HG03439 (cell line): Measurements from ENCODE around the gene RNASEH1.
"Not testable (repeated sequence)": the region's sequence is repeated elsewhere in the genome, so short reads cannot be mapped to it uniquely, and the experiment has no call there.

Experiments
- ATAC-seq: cut with Tn5 transposase; IDR thresholded peaks from one replicate; pipeline ENCODE4 v1.9.1; 2021; ENCODE audit warnings: mild to moderate bottlenecking, moderate library complexity; ENCODE audit not compliant: unreplicated experiment

The RNASEH1 gene

GRCh38 chr2:3522961-3523421, 35.1 kb downstream of the RNASEH1 start:
- no peak for ATAC-seq

GRCh38 chr2:3520591-3520990, 37.5 kb downstream of the RNASEH1 start:
- no peak for ATAC-seq

DNA sequence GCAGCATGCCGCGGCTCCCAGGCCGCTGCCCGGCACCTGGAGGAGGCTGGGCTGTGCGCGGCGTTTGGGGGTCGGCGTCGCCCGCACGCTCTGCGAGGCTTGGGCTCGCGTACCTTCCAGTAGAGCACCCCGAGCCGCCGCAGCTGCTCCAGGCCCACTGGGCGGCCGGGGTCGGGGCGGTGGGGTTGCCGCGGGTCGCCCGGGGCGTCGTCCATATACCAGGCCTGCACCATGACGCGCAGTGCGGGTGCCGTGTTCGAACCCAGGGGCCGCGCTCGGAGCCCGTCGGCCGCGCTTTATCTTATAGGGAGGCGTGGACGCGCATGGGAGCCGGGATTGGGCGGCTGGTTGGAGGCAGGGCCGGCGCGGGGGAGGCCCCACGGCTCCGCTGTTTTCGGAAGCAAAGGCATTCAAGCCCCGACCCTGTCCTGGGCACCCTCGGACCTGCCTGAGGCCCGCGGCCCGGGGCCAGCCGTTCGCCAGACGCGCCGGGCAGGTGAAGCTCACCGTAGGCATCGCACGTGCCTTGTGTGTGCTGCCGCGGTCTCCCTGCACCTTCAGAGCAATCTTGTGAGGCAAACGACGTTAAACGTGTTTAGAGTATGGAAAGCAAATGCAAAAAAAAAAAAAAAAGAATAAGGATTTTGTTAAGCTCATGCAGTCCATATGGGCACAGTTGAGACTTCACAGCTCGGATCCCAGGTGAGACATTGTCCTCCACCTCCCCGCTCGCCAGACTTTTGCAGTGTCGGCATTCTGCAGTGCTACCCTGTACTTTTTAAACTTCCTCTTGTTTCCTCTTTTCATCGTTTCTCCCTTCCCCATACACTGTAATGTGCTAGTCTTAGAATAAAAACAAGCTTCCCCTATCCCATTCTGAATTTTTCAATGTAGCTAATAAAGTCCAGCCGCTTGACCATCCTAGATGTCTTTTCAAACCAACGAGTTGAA, 38.6 kb downstream of the RNASEH1 start, which contains the start of gene ADI1:
ADI1 (minus strand) TSS at position 277 of the 951 bp plus-strand sequence; CDS start at position 233, 44 bp downstream.
- peak; percentile 66 for ATAC-seq

- peak; percentile 83 for ATAC-seq
These were observed 39.5 kb downstream of the RNASEH1 start for GRCh38 chr2:3518496-3519254.

DNA sequence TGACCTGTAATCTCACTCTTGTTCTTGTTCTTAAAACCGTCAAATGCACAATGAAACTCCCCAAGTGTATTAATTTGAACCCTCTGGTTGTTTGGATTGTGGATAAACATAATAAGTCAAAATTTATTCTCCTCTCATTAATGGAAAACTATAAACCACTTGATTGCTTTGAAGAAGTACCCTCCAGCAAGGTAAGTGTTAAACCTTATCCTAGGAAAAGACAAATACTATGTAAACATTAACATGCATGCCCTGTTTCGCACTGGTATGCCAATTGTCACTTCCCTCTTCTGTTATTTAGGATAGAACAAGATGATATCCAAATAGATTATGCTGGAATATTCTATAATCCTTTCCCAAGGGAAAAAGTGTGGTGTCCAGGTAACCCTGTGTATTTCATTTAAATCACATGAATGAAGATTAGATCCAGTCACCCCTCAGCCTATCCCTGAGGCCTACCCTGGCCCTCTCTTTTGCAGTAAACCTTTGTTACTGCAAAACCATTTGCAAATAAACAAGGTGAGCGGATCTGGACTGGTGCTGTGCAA, 40.1 kb downstream of the RNASEH1 start:
- no peak for ATAC-seq

GRCh38 chr2:3516831-3517230, 41.3 kb downstream of the RNASEH1 start:
- ATAC-seq, result no peak

DNA sequence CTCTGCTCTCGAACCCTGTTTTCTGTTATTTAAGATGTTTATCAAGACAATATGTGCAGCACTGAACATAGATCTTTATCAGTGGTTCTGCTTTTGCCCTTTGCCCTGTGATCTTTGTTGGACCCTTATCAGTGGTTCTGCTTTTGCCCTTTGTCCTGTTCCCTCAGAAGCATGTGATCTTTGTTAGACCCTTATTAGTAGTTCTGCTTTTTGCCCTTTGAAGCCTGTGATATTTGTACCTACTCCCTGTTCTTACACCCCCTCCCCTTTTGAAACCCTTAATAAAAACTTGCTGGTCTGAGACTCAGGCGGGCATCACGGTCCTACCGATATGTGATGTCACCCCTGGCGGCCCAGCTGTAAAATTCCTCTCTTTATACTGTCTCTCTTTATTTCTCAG, 42.7 kb downstream of the RNASEH1 start:
- ATAC-seq, result not testable (repeated sequence)

DNA sequence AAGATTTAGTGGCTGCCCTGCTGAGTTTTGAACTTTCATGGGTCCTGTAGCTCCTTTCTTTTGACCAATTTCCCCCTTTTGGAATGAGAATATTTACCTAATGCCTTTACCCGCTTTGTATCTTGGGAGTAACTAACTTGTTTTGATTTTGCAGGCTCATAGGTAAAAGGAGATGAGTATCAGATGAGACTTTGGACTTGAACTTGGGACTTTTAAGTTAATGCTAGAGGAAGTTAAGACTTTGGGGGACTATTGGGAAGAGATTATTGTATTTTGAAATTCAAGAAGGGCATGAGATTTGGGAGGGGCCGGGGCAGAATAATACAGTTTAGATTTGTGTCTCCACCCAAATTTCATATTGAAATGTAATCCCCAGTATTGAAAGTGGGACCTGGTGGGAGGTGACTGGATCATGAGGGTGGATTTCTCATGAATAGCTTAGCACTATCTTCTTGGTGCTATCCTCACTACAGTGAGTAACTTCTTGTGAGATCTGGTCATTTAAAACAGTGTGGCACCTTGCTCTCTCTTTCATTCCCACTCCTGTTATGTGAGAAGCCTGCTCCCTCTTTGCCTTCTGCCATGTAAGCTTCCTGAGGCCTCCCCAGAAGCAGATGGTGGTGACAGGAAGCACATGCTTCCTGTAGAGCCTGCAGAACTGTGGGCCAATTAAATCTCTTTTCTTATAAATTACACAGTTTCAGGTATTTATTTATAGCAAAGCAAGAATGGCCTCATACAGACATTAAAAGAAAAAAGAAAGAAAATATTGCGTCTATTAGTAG, 44.9 kb downstream of the RNASEH1 start:
- ATAC-seq, result no peak

DNA sequence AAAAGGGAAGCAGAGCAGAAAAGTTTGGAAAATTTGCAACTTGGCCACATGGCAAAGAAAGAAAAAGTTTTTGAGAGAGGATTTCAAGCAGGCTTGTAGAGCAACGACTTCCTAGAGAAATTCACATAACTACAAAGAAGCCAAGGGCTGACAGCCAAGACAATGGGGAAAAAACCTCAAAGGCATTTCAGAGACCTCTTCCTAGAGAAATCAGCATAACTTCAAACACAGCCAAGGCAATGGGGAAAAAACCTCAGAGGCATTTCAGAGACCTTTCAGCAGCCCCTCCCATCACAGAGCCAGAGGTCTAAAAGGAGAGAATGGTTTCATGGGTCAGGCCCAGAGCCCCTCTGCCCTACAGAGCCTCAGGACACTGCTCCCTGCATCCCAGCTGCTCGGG, 46.0 kb downstream of the RNASEH1 start:
- ATAC-seq, result no peak

- no peak for ATAC-seq
These were observed 52.4 kb downstream of the RNASEH1 start for GRCh38 chr2:3505771-3506170.

GRCh38 chr2:3504741-3505140, 53.4 kb downstream of the RNASEH1 start:
- ATAC-seq, result no peak

DNA sequence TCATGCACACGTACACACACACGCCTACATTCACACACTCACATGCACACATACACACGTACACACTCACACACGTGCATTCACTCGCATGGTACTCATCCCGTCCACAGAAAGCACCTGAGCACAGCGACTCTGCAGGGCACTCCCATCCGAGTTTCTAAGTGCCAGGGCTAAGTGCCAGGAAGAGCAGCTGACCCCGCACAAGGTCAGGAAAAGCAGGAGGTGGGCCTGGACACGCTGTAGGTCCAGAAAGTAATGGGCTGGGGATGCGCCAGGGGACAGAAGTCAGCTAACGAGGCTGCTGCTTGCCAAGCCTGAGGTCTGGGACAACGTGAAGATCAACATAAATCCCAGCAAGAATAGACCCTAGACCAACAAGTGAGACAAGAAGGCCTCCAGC, 54.6 kb downstream of the RNASEH1 start:
- ATAC-seq, result no peak

GRCh38 chr2:3503046-3503445, 55.1 kb downstream of the RNASEH1 start:
- ATAC-seq, result no peak

GRCh38 chr2:3500326-3500899, 57.7 kb downstream of the RNASEH1 start:
- ATAC-seq, result no peak

GRCh38 chr2:3498783-3499394, 59.2 kb downstream of the RNASEH1 start:
- ATAC-seq, result no peak

DNA sequence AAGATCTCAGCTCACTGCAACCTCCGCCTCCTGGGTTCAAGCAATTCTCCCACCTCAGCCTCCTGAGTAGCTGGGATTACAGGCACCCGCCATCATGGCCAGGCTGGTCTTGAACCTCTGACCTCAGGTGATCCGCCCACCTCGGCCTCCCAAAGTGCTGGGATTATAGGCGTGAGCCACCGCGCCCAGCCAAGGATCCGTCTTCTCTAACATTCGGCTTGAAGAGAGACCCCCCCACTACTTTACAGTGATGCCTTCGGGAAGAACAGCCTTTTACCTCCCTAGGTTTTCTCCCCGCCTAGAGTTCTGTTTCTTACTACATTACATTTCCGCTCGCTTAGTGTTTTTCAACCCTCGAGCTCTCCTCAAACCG, 61.4 kb downstream of the RNASEH1 start:
- not testable (repeated sequence) for ATAC-seq
